Measurements from ENCODE around the gene INPP5F. TPM values are rescaled to one million over a fixed set of nuclear protein-coding genes. Genes with fewer than 3 reads are reported as not detected.
A peak's percentile ranks its signal among the peaks of the same experiment; 100 is the strongest.

INPP5F gene
- total and polyA plus RNA-seq, 8 donors = 4.6 to 25.7 (median 16.4) TPM

DNA sequence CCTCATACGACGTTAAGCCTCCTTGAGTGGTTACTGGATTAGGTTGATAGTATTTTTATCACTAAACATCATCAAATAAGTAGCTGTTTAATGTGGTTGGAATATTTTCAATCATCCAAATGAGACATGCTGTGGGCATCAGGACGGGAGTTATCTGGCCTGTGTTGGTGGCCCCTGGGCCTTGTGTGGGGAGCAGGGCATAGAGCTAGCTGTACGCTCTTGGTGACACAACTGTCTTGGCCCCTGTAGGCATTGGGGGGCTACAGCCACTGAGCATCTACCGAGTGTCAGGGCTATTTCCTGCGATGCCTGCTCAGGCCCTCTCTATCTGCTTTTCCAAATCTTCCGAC lies 46.4 kb upstream of the INPP5F start:
- peaks cover 22 to 39% (median 37%) of the 10 kb centered on the region in 4 donors for H3K36me3 ChIP-seq
- 77 to 100% (median 87%) methylated on average over 6 to 7 of the region's 7 CpGs for WGBS, 5 donors
- intact Hi-C loops (cut with DNase I; ENCODE audit: low total_unique reads) = no loop called here
- H3K4me1 ChIP-seq = peaks cover 4 to 42% (median 13%) of the 10 kb centered on the region in 4 donors
- H3K27me3 ChIP-seq = no peaks in the 10 kb centered on the region
- H3K4me3 ChIP-seq = no peak overlapping the region
- H3K9me3 ChIP-seq = no peaks in the 10 kb centered on the region
- peak overlapping the region in 3 of 5 donors; percentile 39 to 75 (median 67) for H3K27ac ChIP-seq
- TF ChIP-seq, protein P1, sequence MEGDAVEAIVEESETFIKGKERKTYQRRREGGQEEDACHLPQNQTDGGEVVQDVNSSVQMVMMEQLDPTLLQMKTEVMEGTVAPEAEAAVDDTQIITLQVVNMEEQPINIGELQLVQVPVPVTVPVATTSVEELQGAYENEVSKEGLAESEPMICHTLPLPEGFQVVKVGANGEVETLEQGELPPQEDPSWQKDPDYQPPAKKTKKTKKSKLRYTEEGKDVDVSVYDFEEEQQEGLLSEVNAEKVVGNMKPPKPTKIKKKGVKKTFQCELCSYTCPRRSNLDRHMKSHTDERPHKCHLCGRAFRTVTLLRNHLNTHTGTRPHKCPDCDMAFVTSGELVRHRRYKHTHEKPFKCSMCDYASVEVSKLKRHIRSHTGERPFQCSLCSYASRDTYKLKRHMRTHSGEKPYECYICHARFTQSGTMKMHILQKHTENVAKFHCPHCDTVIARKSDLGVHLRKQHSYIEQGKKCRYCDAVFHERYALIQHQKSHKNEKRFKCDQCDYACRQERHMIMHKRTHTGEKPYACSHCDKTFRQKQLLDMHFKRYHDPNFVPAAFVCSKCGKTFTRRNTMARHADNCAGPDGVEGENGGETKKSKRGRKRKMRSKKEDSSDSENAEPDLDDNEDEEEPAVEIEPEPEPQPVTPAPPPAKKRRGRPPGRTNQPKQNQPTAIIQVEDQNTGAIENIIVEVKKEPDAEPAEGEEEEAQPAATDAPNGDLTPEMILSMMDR (IDR thresholded peaks at IDR 0.05) = no peak
- no peak for TF ChIP-seq POLR2A (IDR thresholded peaks at IDR 0.05)
- TF ChIP-seq EP300 (IDR thresholded peaks at IDR 0.05) = no peak
- TF ChIP-seq POLR2AphosphoS5 (IDR thresholded peaks at IDR 0.05) = no peak
- DNase-seq = no peak

DNA sequence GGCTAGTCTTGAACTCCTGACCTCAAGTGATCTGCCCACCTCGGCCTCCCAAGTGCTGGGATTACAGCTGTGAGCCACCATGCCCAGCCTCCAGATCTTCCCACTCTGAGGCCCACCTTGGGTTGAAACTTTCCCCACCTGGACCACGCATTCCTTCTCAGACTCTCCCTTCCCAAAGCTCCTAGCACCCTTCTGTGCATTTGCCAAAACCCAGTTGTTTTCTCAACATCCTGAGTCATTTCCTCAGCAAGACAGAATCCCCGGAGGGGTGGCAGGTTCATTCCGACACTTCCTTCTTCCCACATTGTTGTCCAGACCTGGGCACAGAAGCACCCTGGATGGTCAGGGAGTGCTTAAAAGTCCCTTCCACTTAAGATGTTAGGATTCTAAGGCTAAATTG lies 45.8 kb upstream of the INPP5F start:
- peaks cover 4 to 42% (median 13%) of the 10 kb centered on the region in 4 donors for H3K4me1 ChIP-seq
- peaks cover 20 to 33% (median 31%) of the 10 kb centered on the region in 4 donors for H3K36me3 ChIP-seq
- no peaks in the 10 kb centered on the region for H3K9me3 ChIP-seq
- H3K27me3 ChIP-seq = no peaks in the 10 kb centered on the region
- WGBS, 5 donors = 63 to 75% (median 70%) methylated on average over 4 of the region's 4 CpGs
- intact Hi-C loops (cut with DNase I; ENCODE audit: low total_unique reads) = no loop called here
- DNase-seq = no peak
- TF ChIP-seq POLR2A (IDR thresholded peaks at IDR 0.05) = no peak
- TF ChIP-seq, protein P1 (IDR thresholded peaks at IDR 0.05) = no peak
- TF ChIP-seq POLR2AphosphoS5 (IDR thresholded peaks at IDR 0.05) = no peak
- TF ChIP-seq EP300 (IDR thresholded peaks at IDR 0.05) = no peak
- peak overlapping the region in 3 of 5 donors; percentile 39 to 75 (median 67) for H3K27ac ChIP-seq
- H3K4me3 ChIP-seq = no peak overlapping the region

DNA sequence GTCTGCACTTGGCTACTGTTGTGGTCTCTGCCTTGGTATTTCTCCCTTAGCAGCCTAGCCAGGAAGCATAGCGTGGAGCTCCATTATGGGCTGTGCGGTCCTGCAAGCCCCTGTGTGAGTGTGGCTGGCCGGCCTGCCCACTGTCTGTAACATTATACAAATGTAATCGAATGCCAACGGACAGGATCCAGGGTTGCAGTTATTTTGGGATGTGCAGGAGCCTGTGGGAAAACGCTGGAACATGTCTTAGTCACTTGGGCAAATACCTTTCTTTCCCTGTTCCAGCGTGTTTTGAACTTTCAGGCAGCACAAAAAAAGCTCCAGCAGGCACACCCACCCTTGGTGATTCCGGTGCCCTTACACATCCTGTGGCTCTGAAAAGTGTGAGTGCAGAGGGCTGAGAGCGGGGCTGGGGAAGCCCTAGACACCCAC lies 45.2 kb upstream of the INPP5F start:
- intact Hi-C loops (cut with DNase I; ENCODE audit: low total_unique reads) = no loop called here
- Histone ChIP-seq H3K36me3 (peaks cover 17 to 29% (median 26%) of the 10 kb centered on the region in 4 donors), H3K4me1 (peaks cover 4 to 42% (median 13%) of the 10 kb centered on the region in 4 donors), H3K9me3 (no peaks in the 10 kb centered on the region), H3K27me3 (no peaks in the 10 kb centered on the region), H3K4me3 (no peak overlapping the region), H3K27ac (peak overlapping the region in 3 of 5 donors; percentile 39 to 75 (median 67))
- TF ChIP-seq POLR2AphosphoS5 (IDR thresholded peaks at IDR 0.05) (peak in 1 of 3 donors; percentile 30), EP300 (IDR thresholded peaks at IDR 0.05) (no peak)
- DNase-seq = no peak
- WGBS, 5 donors = 49 to 63% (median 56%) methylated on average over 9 of the region's 9 CpGs

DNA sequence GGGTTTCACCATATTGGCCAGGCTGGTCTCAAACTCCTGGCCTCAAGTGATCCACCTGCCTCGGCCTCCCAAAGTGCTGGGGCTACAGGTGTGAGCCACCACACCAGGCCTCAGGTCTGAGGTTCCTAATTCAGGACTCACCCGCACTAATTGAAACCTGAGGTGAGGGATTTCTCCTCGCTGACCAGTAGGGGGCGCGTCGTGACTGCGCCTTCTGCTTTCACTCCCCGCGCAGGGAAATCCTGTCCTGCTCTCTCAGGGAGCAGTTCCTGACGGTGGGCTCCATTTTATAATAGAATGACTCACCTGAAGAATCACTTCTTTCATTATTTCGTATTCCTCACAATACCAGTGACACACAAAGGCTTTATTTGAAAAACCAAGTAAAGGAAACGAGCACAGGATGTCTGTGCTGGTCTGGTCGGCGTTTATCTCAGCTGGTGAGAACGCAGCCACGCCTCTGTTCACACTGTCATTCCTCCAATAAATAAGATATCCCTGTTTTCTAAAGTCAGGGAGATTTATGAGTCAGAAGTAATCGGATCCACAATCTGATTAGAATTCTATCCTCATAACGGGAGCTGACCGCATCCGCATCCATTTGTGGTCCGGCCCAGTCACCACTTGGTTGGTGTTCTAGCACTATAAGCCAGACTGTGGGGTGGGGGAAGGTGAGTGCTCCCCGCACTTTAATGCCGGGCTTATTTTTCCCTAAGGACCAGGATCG lies 39.2 kb upstream of the INPP5F start:
- Histone ChIP-seq H3K36me3 (no peaks in the 10 kb centered on the region), H3K4me3 (peak overlapping the region in 3 of 4 donors; percentile 6 to 36 (median 21)), H3K9me3 (no peaks in the 10 kb centered on the region), H3K4me1 (peaks cover 0 to 29% (median 6%) of the 10 kb centered on the region in 4 donors), H3K27ac (peak overlapping the region in 4 of 5 donors; percentile 5 to 64 (median 42)), H3K27me3 (no peaks in the 10 kb centered on the region)
- WGBS, 5 donors = 17 to 23% (median 18%) methylated on average over 24 of the region's 24 CpGs
- peak; percentile 78 to 94 for DNase-seq
- intact Hi-C loops (cut with DNase I; ENCODE audit: low total_unique reads) = no loop called here
- TF ChIP-seq, protein P1 (IDR thresholded peaks at IDR 0.05) = peak in 5 of 7 experiments; percentile 67 to 93 (median 90)
- TF ChIP-seq POLR2AphosphoS5 (IDR thresholded peaks at IDR 0.05) (peak in 2 of 3 donors; percentile 37 to 63), POLR2A (IDR thresholded peaks at IDR 0.05) (no peak), EP300 (IDR thresholded peaks at IDR 0.05) (no peak)

Data from stomach (tissue), 9 donors.